Smooth muscle cell (in vitro differentiated cells): Measurements from ENCODE around the gene CNTNAP2. TPM values are rescaled to one million over a fixed set of nuclear protein-coding genes. Genes with fewer than 3 reads are reported as not detected.

Experiments
- DNase-seq: peaks from one replicate; lab custom pipeline; 2025; ENCODE audit not compliant: unreplicated experiment; lab: John Stamatoyannopoulos, UW
- H2AFZ ChIP-seq: fragments of 200-600 bp; sonication (generic); 2 replicates; pipeline ENCODE4 v1.6.0; 2016; ENCODE audit warnings: antibody characterized with exemption, low read depth, mild to moderate bottlenecking
- H3F3A ChIP-seq: fragments of 200-600 bp; sonication (generic); 2 replicates; pipeline ENCODE4 v1.6.0; 2017; ENCODE audit warnings: antibody characterized with exemption, low read depth
- H3K27ac ChIP-seq: fragments of 200-600 bp; sonication (generic); 2 replicates; pipeline ENCODE4 v1.5.1; 2016; ENCODE audit warnings: low read depth, mild to moderate bottlenecking
- H3K27me3 ChIP-seq: fragments of 200-600 bp; sonication (generic); 2 replicates; pipeline ENCODE4 v1.6.1; 2016; ENCODE audit warnings: low read depth, mild to moderate bottlenecking
- H3K36me3 ChIP-seq: fragments of 200-600 bp; sonication (generic); 2 replicates; pipeline ENCODE4 v1.5.1; 2016; ENCODE audit warnings: low read depth
- H3K4me1 ChIP-seq: fragments of 200-600 bp; sonication (generic); 2 replicates; pipeline ENCODE4 v1.5.1; 2016; ENCODE audit warnings: low read depth
- H3K4me2 ChIP-seq: fragments of 200-600 bp; sonication (generic); 2 replicates; pipeline ENCODE4 v1.6.0; 2016; ENCODE audit warnings: mild to moderate bottlenecking
- H3K4me3 ChIP-seq: fragments of 200-600 bp; sonication (generic); 2 replicates; pipeline ENCODE4 v1.5.1; 2016; ENCODE audit warnings: mild to moderate bottlenecking
- H3K79me2 ChIP-seq: fragments of 200-600 bp; sonication (generic); 2 replicates; pipeline ENCODE4 v1.6.0; 2016; ENCODE audit warnings: low read depth, mild to moderate bottlenecking
- H3K9ac ChIP-seq: fragments of 200-600 bp; sonication (generic); 2 replicates; pipeline ENCODE4 v1.6.0; 2016; ENCODE audit warnings: low read depth
- H3K9me3 ChIP-seq: fragments of 200-600 bp; sonication (generic); replicated peaks from 2 replicates; pipeline ENCODE4 v1.5.1; 2016; ENCODE audit warnings: low read depth
- H4K20me1 ChIP-seq: fragments of 200-600 bp; sonication (generic); 2 replicates; pipeline ENCODE4 v1.6.0; 2016; ENCODE audit warnings: low read depth
- CTCF ChIP-seq: fragments of 200-600 bp; sonication (generic); IDR thresholded peaks from 2 replicates; pipeline ENCODE4 v1.5.1; 2017; ENCODE audit warnings: borderline replicate concordance, mild to moderate bottlenecking, antibody characterized with exemption; ENCODE audit not compliant: insufficient read depth, poor library complexity, severe bottlenecking
- WGBS: methylation state at CpG from one replicate; pipeline ENCODE4 v1.1.7; 2016; ENCODE audit warnings: low lambda C conversion rate; 5-methylcytosine and 5-hydroxymethylcytosine counted together
- polyA plus RNA-seq: library from polyadenylated mRNA; unstranded; fragments of >200 nt; fragmentation: Nextera tagmentation; extraction: Ambion mirVana; gene quantifications from 2 replicates; pipeline ENCODE4 v1.2.1, GENCODE V29; 2016
- total RNA-seq: library from RNA; depleted of rRNA; stranded (reverse); fragments of >200 nt; gene quantifications from 2 replicates; pipeline ENCODE4 v1.2.3, GENCODE V29; 2014

CNTNAP2 gene
- total and polyA plus RNA-seq, 2 experiments from 2014 or later, result 1.7 to 9.0 TPM

GRCh38 chr7:148121401-148121800 is 2004.8 kb downstream of the CNTNAP2 start:
- peaks cover 10% of the 10 kb centered on the region for H3K27me3 ChIP-seq
- no peaks in the 10 kb centered on the region for H4K20me1 ChIP-seq
- H3K9me3 ChIP-seq, result no peaks in the 10 kb centered on the region
- no peaks in the 10 kb centered on the region for H3K36me3 ChIP-seq
- no peak overlapping the region for H3K9ac ChIP-seq
- H3F3A ChIP-seq, result peaks cover under 1% of the 10 kb centered on the region
- TF ChIP-seq CTCF, result no peak
- H3K27ac ChIP-seq, result no peak overlapping the region
- no peak overlapping the region for H2AFZ ChIP-seq
- WGBS, result 79% methylated on average over 4 of the region's 4 CpGs
- no peak overlapping the region for H3K4me2 ChIP-seq
- DNase-seq, result no peak
- H3K4me3 ChIP-seq, result no peak overlapping the region
- no peaks in the 10 kb centered on the region for H3K79me2 ChIP-seq
- peaks cover 3% of the 10 kb centered on the region for H3K4me1 ChIP-seq

- Histone ChIP-seq H3K4me2 (no peak overlapping the region), H3K9ac (no peak overlapping the region), H3K27ac (no peak overlapping the region), H3K4me3 (no peak overlapping the region), H3K79me2 (no peaks in the 10 kb centered on the region), H3K27me3 (peaks cover 10% of the 10 kb centered on the region), H3F3A (no peaks in the 10 kb centered on the region), H3K4me1 (no peaks in the 10 kb centered on the region), H3K36me3 (no peaks in the 10 kb centered on the region), H4K20me1 (no peaks in the 10 kb centered on the region), H3K9me3 (no peaks in the 10 kb centered on the region), H2AFZ (no peak overlapping the region)
- 86% methylated on average over 4 of the region's 4 CpGs for WGBS
- TF ChIP-seq CTCF, result no peak
- no peak for DNase-seq
Measured at GRCh38 chr7:148121847-148122246, 2005.2 kb downstream of the CNTNAP2 start.

- Histone ChIP-seq H4K20me1 (no peaks in the 10 kb centered on the region), H3K27ac (no peak overlapping the region), H3K9me3 (no peaks in the 10 kb centered on the region), H3K9ac (no peak overlapping the region), H3K4me2 (no peak overlapping the region), H3K79me2 (no peaks in the 10 kb centered on the region), H3K27me3 (peaks cover 10% of the 10 kb centered on the region), H2AFZ (no peak overlapping the region), H3K36me3 (no peaks in the 10 kb centered on the region), H3K4me3 (no peak overlapping the region), H3K4me1 (no peaks in the 10 kb centered on the region), H3F3A (no peaks in the 10 kb centered on the region)
- 89% methylated on average over 5 of the region's 5 CpGs for WGBS
- no peak for DNase-seq
- TF ChIP-seq CTCF, result no peak
Measured at GRCh38 chr7:148124477-148124876, 2007.9 kb downstream of the CNTNAP2 start.

GRCh38 chr7:148127374-148127773 is 2010.8 kb downstream of the CNTNAP2 start:
- Histone ChIP-seq H3K4me3 (no peak overlapping the region), H2AFZ (no peak overlapping the region), H3K4me1 (no peaks in the 10 kb centered on the region), H3K9ac (no peak overlapping the region), H4K20me1 (no peaks in the 10 kb centered on the region), H3K4me2 (no peak overlapping the region), H3K27ac (no peak overlapping the region), H3K9me3 (no peaks in the 10 kb centered on the region), H3K27me3 (peaks cover 10% of the 10 kb centered on the region), H3F3A (no peaks in the 10 kb centered on the region), H3K79me2 (no peaks in the 10 kb centered on the region), H3K36me3 (no peaks in the 10 kb centered on the region)
- DNase-seq, result no peak
- no peak for TF ChIP-seq CTCF
- 77% methylated on average over 1 of the region's 1 CpG for WGBS
